GM18526 (cell line): ENCODE measurements around the gene DNASE1.

Source experiments
- POLR2A ChIP-seq: IDR thresholded peaks from 3 replicates; pipeline ENCODE4 v1.6.1; 2011; ENCODE audit not compliant: insufficient read length; ENCODE audit errors: extremely low read depth

The DNASE1 gene

GRCh38 chr16:3637371-3637923, 17.0 kb upstream of the DNASE1 start:
- TF ChIP-seq POLR2A: no peak

- TF ChIP-seq POLR2A: no peak
Measured at GRCh38 chr16:3638916-3639644, 15.4 kb upstream of the DNASE1 start.

GRCh38 chr16:3640207-3640606, 14.3 kb upstream of the DNASE1 start:
- TF ChIP-seq POLR2A: no peak

GRCh38 chr16:3640632-3641501, 13.6 kb upstream of the DNASE1 start:
- TF ChIP-seq POLR2A: no peak

GRCh38 chr16:3641801-3642396, 12.6 kb upstream of the DNASE1 start:
- no peak for TF ChIP-seq POLR2A

- no peak for TF ChIP-seq POLR2A
Measured at GRCh38 chr16:3642397-3643094, 11.9 kb upstream of the DNASE1 start.

- TF ChIP-seq POLR2A: no peak
Measured at GRCh38 chr16:3643095-3643730, 11.3 kb upstream of the DNASE1 start.

- no peak for TF ChIP-seq POLR2A
Measured at GRCh38 chr16:3645108-3645503, 9.4 kb upstream of the DNASE1 start.

GRCh38 chr16:3645504-3646347, 8.8 kb upstream of the DNASE1 start:
- TF ChIP-seq POLR2A: no peak

GRCh38 chr16:3646348-3646920, 8.1 kb upstream of the DNASE1 start:
- TF ChIP-seq POLR2A: no peak

- no peak for TF ChIP-seq POLR2A
Measured at GRCh38 chr16:3650631-3651265, 3.7 kb upstream of the DNASE1 start.

- no peak for TF ChIP-seq POLR2A
Measured at GRCh38 chr16:3651461-3652372, 2.8 kb upstream of the DNASE1 start.
